Kidney epithelial cell (primary cell): ENCODE data around the gene AHSA1. TPM values are rescaled to one million over a fixed set of nuclear protein-coding genes. Genes with fewer than 3 reads are reported as not detected.

Experiments
- DNase-seq: peaks from one replicate; pipeline ENCODE4 v3.0.0-alpha.2; 2010; ENCODE audit warnings: low read depth
- H3K27me3 ChIP-seq: 2 replicates; pipeline ENCODE4 v1.6.0; 2011; ENCODE audit warnings: low read length; ENCODE audit not compliant: control insufficient read depth, insufficient read depth
- H3K36me3 ChIP-seq: 2 replicates; pipeline ENCODE4 v1.5.1; 2011; ENCODE audit warnings: low read length; ENCODE audit not compliant: control insufficient read depth, insufficient read depth
- H3K4me3 ChIP-seq: 2 replicates; pipeline ENCODE4 v1.5.1; 2011; ENCODE audit warnings: low read depth, mild to moderate bottlenecking, control low read depth, low read length
- total RNA-seq: library from RNA; depleted of rRNA; stranded (reverse); fragments of >200 nt; gene quantifications from 2 replicates; pipeline ENCODE4 v1.2.3, GENCODE V29; 2015
- TF ChIP-seq, protein P1 (sequence below): IDR thresholded peaks from 2 replicates; pipeline ENCODE4 v1.5.1; 2011; ENCODE audit warnings: mild to moderate bottlenecking, moderate library complexity, low read length, control low read depth, inconsistent platforms; ENCODE audit not compliant: insufficient read depth, poor library complexity, severe bottlenecking

AHSA1 gene
- total RNA-seq, 1 donor from 2014 or later, result 109 TPM

DNA sequence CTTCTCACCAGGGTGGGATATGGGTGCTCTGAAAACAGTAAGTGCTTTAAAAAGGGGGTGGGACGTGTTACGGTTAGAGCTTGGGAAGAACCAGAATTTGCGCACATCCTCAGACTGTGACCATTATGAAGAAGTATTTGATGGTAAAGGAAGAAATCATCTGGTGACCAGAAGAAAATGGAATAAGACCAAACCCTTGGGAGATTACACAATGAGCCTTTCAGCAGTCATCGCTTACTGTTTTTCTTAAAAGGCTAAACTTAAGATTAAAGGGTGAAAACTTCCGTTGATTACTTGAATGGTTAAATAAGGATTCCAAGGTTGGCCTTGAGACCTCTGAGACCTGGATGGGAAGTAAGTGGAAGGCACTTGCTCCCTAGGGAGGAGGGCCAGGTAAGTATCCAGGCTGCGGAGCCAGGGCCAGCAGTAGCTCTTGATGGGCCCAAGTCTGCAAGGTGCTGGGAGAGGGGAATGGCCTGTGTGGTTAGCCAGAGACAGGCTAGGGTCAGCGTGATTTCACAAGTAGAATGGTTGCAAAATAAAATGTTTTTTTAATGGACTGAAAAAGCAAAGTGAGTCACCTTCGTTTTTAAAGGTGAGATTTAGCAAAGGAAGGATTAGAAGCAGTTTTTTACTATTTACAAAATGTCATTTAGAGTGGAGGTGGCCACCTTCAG, 53.7 kb downstream of the AHSA1 start:
- H3K36me3 ChIP-seq, result no peaks in the 10 kb centered on the region
- H3K4me3 ChIP-seq, result no peak overlapping the region
- TF ChIP-seq, protein P1, sequence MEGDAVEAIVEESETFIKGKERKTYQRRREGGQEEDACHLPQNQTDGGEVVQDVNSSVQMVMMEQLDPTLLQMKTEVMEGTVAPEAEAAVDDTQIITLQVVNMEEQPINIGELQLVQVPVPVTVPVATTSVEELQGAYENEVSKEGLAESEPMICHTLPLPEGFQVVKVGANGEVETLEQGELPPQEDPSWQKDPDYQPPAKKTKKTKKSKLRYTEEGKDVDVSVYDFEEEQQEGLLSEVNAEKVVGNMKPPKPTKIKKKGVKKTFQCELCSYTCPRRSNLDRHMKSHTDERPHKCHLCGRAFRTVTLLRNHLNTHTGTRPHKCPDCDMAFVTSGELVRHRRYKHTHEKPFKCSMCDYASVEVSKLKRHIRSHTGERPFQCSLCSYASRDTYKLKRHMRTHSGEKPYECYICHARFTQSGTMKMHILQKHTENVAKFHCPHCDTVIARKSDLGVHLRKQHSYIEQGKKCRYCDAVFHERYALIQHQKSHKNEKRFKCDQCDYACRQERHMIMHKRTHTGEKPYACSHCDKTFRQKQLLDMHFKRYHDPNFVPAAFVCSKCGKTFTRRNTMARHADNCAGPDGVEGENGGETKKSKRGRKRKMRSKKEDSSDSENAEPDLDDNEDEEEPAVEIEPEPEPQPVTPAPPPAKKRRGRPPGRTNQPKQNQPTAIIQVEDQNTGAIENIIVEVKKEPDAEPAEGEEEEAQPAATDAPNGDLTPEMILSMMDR, result no peak
- H3K27me3 ChIP-seq, result no peaks in the 10 kb centered on the region
- no peak for DNase-seq

DNA sequence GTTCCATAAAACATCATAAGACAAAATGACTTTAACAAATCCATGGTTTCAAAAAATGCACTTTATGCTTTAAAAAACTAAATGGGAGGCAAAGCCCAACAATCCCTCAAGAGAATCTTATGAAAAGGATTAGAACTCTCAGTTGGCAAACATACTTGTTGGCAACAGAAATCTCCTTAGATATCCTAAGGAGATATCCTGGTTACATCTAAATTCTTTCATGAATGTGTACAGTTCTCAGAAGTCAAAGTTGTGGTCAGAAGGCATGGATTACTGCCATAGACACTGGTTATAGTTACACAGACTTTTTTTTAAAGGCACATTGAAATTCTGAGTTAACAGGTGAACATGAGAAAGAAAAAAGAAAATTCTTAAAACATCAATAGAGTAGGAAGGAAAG, 58.2 kb downstream of the AHSA1 start:
- DNase-seq, result no peak
- TF ChIP-seq, protein P1, result no peak
- Histone ChIP-seq H3K4me3 (no peak overlapping the region), H3K27me3 (no peaks in the 10 kb centered on the region), H3K36me3 (peaks cover 2% of the 10 kb centered on the region)

Other genes starting within 250 kb of the AHSA1 start
- not detected in 2 replicates for gene NGB, start 186.9 kb upstream of the AHSA1 start, total RNA-seq
- gene POMT2, start 137.2 kb upstream of the AHSA1 start, total RNA-seq, result 21.5 and 34.1 TPM in 2 replicates
- gene GSTZ1, start 137.1 kb upstream of the AHSA1 start, total RNA-seq, result 37.2 and 48.0 TPM in 2 replicates
- gene TMED8, start 81.0 kb upstream of the AHSA1 start, total RNA-seq, result 9.7 and 10.9 TPM in 2 replicates
- gene SAMD15, start 80.7 kb upstream of the AHSA1 start, total RNA-seq, result 1.9 and 15.5 TPM in 2 replicates
- gene NOXRED1, start 34.6 kb upstream of the AHSA1 start, total RNA-seq, result 0.04 and 0.82 TPM in 2 replicates
- 21.1 and 23.4 TPM in 2 replicates for gene VIPAS39, start 492 bp upstream of the AHSA1 start, total RNA-seq
- 0.13 and 1.2 TPM in 2 replicates for gene ISM2, start 40.7 kb downstream of the AHSA1 start, total RNA-seq
- 31.4 and 33.0 TPM in 2 replicates for gene SPTLC2, start 158.5 kb downstream of the AHSA1 start, total RNA-seq
- 12.0 and 12.9 TPM in 2 replicates for gene ALKBH1, start 249.9 kb downstream of the AHSA1 start, total RNA-seq